ENCODE measurements around the gene KIAA0408.

KIAA0408 gene

GRCh38 chr6:127458222-127458621, 967 bp downstream of the KIAA0408 start:
- no peak for DNase-seq (ENCODE audit: low read depth in 2 of 2)
- TF ChIP-seq CTCF (IDR thresholded peaks at IDR 0.05; ENCODE audit: low read depth, low read length) = no peak
- H3K4me3 ChIP-seq (replicated peaks in 1 of 2; ENCODE audit: low read depth in 2 of 2, low read length in 2 of 2) = no peak overlapping the region

GRCh38 chr6:127457456-127458064, 1.6 kb downstream of the KIAA0408 start:
- no peak for TF ChIP-seq CTCF (IDR thresholded peaks at IDR 0.05; ENCODE audit: low read depth, low read length)
- DNase-seq (ENCODE audit: low read depth in 2 of 2) = peak; percentile 90 to 92
- H3K4me3 ChIP-seq (replicated peaks in 1 of 2; ENCODE audit: low read depth in 2 of 2, low read length in 2 of 2) = no peak overlapping the region

GRCh38 chr6:127456465-127456864, 2.7 kb downstream of the KIAA0408 start:
- TF ChIP-seq CTCF (IDR thresholded peaks at IDR 0.05; ENCODE audit: low read depth, low read length) = no peak
- H3K4me3 ChIP-seq (replicated peaks in 1 of 2; ENCODE audit: low read depth in 2 of 2, low read length in 2 of 2) = no peak overlapping the region
- DNase-seq (ENCODE audit: low read depth in 2 of 2) = no peak

- no peak for TF ChIP-seq CTCF (IDR thresholded peaks at IDR 0.05; ENCODE audit: low read depth, low read length)
- DNase-seq (ENCODE audit: low read depth in 2 of 2) = no peak
- H3K4me3 ChIP-seq (replicated peaks in 1 of 2; ENCODE audit: low read depth in 2 of 2, low read length in 2 of 2) = no peak overlapping the region
Measured at GRCh38 chr6:127453845-127454619, 5.2 kb downstream of the KIAA0408 start.

GRCh38 chr6:127452803-127453202, 6.4 kb downstream of the KIAA0408 start:
- H3K4me3 ChIP-seq (replicated peaks in 1 of 2; ENCODE audit: low read depth in 2 of 2, low read length in 2 of 2) = no peak overlapping the region
- no peak for TF ChIP-seq CTCF (IDR thresholded peaks at IDR 0.05; ENCODE audit: low read depth, low read length)
- no peak for DNase-seq (ENCODE audit: low read depth in 2 of 2)

GRCh38 chr6:127451388-127451787, 7.8 kb downstream of the KIAA0408 start:
- H3K4me3 ChIP-seq (replicated peaks in 1 of 2; ENCODE audit: low read depth in 2 of 2, low read length in 2 of 2) = no peak overlapping the region
- DNase-seq (ENCODE audit: low read depth in 2 of 2) = no peak

More at GRCh38 chr6:127451388-127451787, 7.8 kb downstream of the KIAA0408 start:
- no peak for TF ChIP-seq CTCF (IDR thresholded peaks at IDR 0.05; ENCODE audit: low read depth, low read length)
